Testis (tissue), 2 donors: ENCODE measurements around the gene IKZF1.

Source experiments
- CTCF ChIP-seq, 3 experiments: fragments of 450-650 bp in 2 of 3; fragments of 200-600 bp in 1 of 3; sonication (generic) in 1 of 3; IDR thresholded peaks; one replicate each; pipeline ENCODE4 v1.5.1; 2016 to 2019; ENCODE audit warnings: antibody characterized with exemption in 3 of 3, mild to moderate bottlenecking in 2 of 3, moderate library complexity in 1 of 3
- POLR2A ChIP-seq: fragments of 450-650 bp; IDR thresholded peaks from one replicate; pipeline ENCODE4 v1.6.1; 2017; ENCODE audit warnings: antibody characterized with exemption, mild to moderate bottlenecking, moderate library complexity

- TF ChIP-seq POLR2A, result no peak
- no peak for TF ChIP-seq CTCF (IDR thresholded peaks at IDR 0.05)
Observed at GRCh38 chr7:50427518-50427917, 123.0 kb downstream of the IKZF1 start.
